GM12874 (cell line): Measurements from ENCODE around the gene MSI2.

ENCODE experiments used
- TF ChIP-seq, protein P1 (sequence below): IDR thresholded peaks from 2 replicates; pipeline ENCODE4 v1.5.1; 2011; ENCODE audit warnings: low read depth, mild to moderate bottlenecking, control low read depth, low read length, moderate library complexity; ENCODE audit not compliant: insufficient read depth

Gene MSI2

GRCh38 chr17:57593739-57594462, 337.6 kb downstream of the MSI2 start:
- TF ChIP-seq, protein P1, sequence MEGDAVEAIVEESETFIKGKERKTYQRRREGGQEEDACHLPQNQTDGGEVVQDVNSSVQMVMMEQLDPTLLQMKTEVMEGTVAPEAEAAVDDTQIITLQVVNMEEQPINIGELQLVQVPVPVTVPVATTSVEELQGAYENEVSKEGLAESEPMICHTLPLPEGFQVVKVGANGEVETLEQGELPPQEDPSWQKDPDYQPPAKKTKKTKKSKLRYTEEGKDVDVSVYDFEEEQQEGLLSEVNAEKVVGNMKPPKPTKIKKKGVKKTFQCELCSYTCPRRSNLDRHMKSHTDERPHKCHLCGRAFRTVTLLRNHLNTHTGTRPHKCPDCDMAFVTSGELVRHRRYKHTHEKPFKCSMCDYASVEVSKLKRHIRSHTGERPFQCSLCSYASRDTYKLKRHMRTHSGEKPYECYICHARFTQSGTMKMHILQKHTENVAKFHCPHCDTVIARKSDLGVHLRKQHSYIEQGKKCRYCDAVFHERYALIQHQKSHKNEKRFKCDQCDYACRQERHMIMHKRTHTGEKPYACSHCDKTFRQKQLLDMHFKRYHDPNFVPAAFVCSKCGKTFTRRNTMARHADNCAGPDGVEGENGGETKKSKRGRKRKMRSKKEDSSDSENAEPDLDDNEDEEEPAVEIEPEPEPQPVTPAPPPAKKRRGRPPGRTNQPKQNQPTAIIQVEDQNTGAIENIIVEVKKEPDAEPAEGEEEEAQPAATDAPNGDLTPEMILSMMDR = no peak

DNA sequence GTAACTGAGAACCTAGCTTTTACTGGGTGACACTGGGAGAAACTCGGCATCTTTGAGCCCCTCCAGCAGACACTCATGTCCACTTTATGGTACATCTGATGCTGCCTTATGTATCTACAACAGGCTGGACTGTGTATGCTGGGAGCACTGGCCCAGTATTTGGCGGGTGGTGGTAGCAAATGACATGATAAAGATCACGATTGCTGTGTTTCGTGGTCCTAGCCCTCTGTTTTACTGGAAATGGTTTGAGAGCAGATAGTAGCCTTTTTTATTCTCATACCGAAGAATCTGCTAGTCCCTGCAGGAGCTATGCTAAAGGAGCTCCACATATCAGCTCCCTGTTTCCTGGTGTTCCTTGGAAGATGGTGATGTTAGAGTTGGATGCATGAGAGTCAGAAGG, 338.4 kb downstream of the MSI2 start:
- TF ChIP-seq, protein P1 = no peak

GRCh38 chr17:57595426-57595825, 339.1 kb downstream of the MSI2 start:
- TF ChIP-seq, protein P1 = no peak

GRCh38 chr17:57595947-57596695, 339.8 kb downstream of the MSI2 start:
- TF ChIP-seq, protein P1 = no peak

DNA sequence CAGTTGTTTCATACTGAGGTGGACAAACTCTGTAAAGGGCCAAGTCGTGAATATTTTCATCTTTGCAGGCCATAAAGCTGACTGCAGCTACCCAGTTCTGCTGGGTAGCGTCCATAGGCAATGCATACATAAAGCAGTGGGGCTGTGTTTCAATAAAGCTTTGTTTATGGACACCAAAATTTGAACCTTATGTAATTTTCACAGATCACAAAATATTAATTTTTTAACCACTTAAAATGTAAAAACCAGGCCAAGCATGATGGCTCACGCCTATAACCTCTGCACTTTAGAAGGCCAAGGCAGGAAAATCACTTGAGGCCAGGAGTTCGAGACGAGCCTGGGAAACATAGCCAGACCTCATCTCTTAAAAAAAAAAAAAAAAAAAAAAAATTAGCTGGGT, 340.8 kb downstream of the MSI2 start:
- TF ChIP-seq, protein P1 = no peak

DNA sequence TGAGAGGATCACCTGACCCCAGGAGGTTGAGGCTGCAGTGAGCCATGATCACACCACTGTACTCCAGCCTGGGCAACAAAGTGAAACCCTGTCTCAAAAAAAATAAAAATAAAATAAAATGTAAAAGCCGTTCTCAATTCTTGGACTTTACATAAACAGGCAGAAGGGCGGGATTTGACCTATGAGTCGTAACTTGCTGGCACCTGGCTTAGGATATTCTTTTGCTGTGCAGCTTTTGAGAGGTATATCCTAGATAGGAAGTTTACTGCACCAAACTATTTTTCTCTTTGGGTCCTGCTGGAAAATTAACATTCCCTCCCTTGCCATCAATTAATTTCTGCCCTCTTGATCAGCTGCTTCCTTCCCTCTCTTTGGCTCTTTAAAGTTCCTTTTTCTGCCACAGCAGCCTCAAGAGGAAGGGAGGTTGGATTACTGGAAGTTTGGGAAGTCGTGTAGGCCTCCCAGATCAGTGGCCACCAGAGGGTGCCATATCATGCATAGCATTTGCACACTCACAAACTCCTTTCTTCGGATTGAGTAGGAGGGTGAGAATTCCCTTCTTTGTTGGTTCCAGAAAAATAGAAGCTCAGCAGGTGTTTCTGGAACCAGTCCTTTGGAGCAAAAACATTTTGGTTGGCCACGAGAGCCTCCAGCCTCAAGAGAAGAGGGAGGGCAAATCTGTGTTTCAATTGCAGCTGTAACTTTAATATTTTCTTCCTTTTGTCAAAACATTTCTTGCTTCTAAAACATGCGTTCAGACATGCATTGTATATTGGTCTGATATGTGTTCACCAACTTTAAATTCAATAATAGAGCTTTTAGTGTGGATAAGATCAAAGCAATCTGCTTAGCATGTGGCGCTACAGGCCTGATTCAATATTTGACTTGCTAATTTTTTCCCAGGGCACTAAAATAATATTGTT, 341.5 kb downstream of the MSI2 start:
- TF ChIP-seq, protein P1 = peak; percentile 65

- TF ChIP-seq, protein P1 = no peak
Measured at GRCh38 chr17:57599271-57600045, 343.1 kb downstream of the MSI2 start.
